HUES64 (cell line): ENCODE results near the gene BEST3.

ENCODE experiments used
- H3K27ac ChIP-seq: 2 replicates; pipeline ENCODE4 v1.7.0; 2013; ENCODE audit warnings: low read depth, low read length, inconsistent platforms
- H3K27me3 ChIP-seq: 2 replicates; pipeline ENCODE4 v1.6.1; 2013; ENCODE audit warnings: mild to moderate bottlenecking, low read length; ENCODE audit not compliant: insufficient read depth
- H3K36me3 ChIP-seq: 2 replicates; pipeline ENCODE4 v1.6.1; 2013; ENCODE audit warnings: mild to moderate bottlenecking, low read length; ENCODE audit not compliant: insufficient read depth
- H3K4me1 ChIP-seq: 2 replicates; pipeline ENCODE4 v1.6.1; 2013; ENCODE audit warnings: mild to moderate bottlenecking, low read length, moderate library complexity; ENCODE audit not compliant: insufficient read depth
- H3K4me3 ChIP-seq: 2 replicates; pipeline ENCODE4 v1.5.1; 2013; ENCODE audit warnings: mild to moderate bottlenecking, low read length, moderate library complexity
- H3K9ac ChIP-seq: 2 replicates; pipeline ENCODE4 v1.6.1; 2013; ENCODE audit warnings: mild to moderate bottlenecking, low read depth, low read length
- H3K9me3 ChIP-seq: 2 replicates; pipeline ENCODE4 v1.6.1; 2013; ENCODE audit warnings: low read depth, low read length; ENCODE audit not compliant: insufficient read depth
- WGBS: fragments of 150-250, 120-280 bp; methylation state at CpG from one replicate; pipeline ENCODE4 v1.1.7; 2013; ENCODE audit warnings: missing lambda C conversion rate; 5-methylcytosine and 5-hydroxymethylcytosine counted together

BEST3 gene

GRCh38 chr12:69714542-69714941, 15.4 kb upstream of the BEST3 start:
- H3K4me1 ChIP-seq, result no peaks in the 10 kb centered on the region; the same call in 1 of the 2 replicates
- H3K27me3 ChIP-seq, result no peaks in the 10 kb centered on the region
- H3K9ac ChIP-seq, result no peak overlapping the region
- H3K27ac ChIP-seq, result no peak overlapping the region
- 94% methylated on average over 2 of the region's 3 CpGs for WGBS
- no peaks in the 10 kb centered on the region for H3K36me3 ChIP-seq
- H3K9me3 ChIP-seq, result no peaks in the 10 kb centered on the region
- no peak overlapping the region for H3K4me3 ChIP-seq

GRCh38 chr12:69712826-69713225, 13.7 kb upstream of the BEST3 start:
- Histone ChIP-seq H3K9ac (no peak overlapping the region), H3K4me3 (no peak overlapping the region), H3K27me3 (no peaks in the 10 kb centered on the region), H3K27ac (no peak overlapping the region), H3K9me3 (no peaks in the 10 kb centered on the region), H3K4me1 (no peaks in the 10 kb centered on the region; the same call in 1 of the 2 replicates), H3K36me3 (no peaks in the 10 kb centered on the region)
- WGBS, result 100% methylated on average over 2 of the region's 2 CpGs

- H3K36me3 ChIP-seq, result no peaks in the 10 kb centered on the region
Measured at GRCh38 chr12:69708649-69709048, 9.5 kb upstream of the BEST3 start.

GRCh38 chr12:69704357-69704756, 5.3 kb upstream of the BEST3 start:
- Histone ChIP-seq H3K4me1 (no peaks in the 10 kb centered on the region), H3K9me3 (no peaks in the 10 kb centered on the region), H3K36me3 (no peaks in the 10 kb centered on the region), H3K4me3 (no peak overlapping the region), H3K27me3 (no peaks in the 10 kb centered on the region), H3K27ac (no peak overlapping the region), H3K9ac (no peak overlapping the region)
- WGBS, result no CpG with 5 or more reads among the region's 1 CpG

More at GRCh38 chr12:69708649-69709048, 9.5 kb upstream of the BEST3 start:
- no peak overlapping the region for H3K9ac ChIP-seq
- no peaks in the 10 kb centered on the region for H3K9me3 ChIP-seq
- H3K4me1 ChIP-seq, result no peaks in the 10 kb centered on the region
- no peak overlapping the region for H3K4me3 ChIP-seq
- 94% methylated on average over 2 of the region's 3 CpGs for WGBS
- H3K27ac ChIP-seq, result no peak overlapping the region
- H3K27me3 ChIP-seq, result no peaks in the 10 kb centered on the region

- Histone ChIP-seq H3K36me3 (no peaks in the 10 kb centered on the region), H3K27me3 (no peaks in the 10 kb centered on the region), H3K9me3 (no peaks in the 10 kb centered on the region), H3K4me3 (no peak overlapping the region), H3K27ac (no peak overlapping the region), H3K4me1 (no peaks in the 10 kb centered on the region), H3K9ac (no peak overlapping the region)
- 55% methylated on average over 1 of the region's 1 CpG for WGBS
Measured at GRCh38 chr12:69703146-69703642, 4.1 kb upstream of the BEST3 start.

GRCh38 chr12:69701826-69702225, 2.7 kb upstream of the BEST3 start:
- Histone ChIP-seq H3K4me3 (no peak overlapping the region), H3K4me1 (no peaks in the 10 kb centered on the region), H3K27me3 (no peaks in the 10 kb centered on the region), H3K9me3 (no peaks in the 10 kb centered on the region), H3K36me3 (no peaks in the 10 kb centered on the region), H3K9ac (no peak overlapping the region), H3K27ac (no peak overlapping the region)
- 92% methylated on average over 3 of the region's 3 CpGs for WGBS

- no peaks in the 10 kb centered on the region for H3K4me1 ChIP-seq
- H3K4me3 ChIP-seq, result no peak overlapping the region
- no peaks in the 10 kb centered on the region for H3K27me3 ChIP-seq
- no peaks in the 10 kb centered on the region for H3K36me3 ChIP-seq
- no peaks in the 10 kb centered on the region for H3K9me3 ChIP-seq
- H3K9ac ChIP-seq, result no peak overlapping the region
- no peak overlapping the region for H3K27ac ChIP-seq
- WGBS, result 93% methylated on average over 2 of the region's 2 CpGs
Measured at GRCh38 chr12:69698054-69698453, 1.0 kb downstream of the BEST3 start.

- H3K4me1 ChIP-seq, result peaks cover 16% of the 10 kb centered on the region
- H3K9me3 ChIP-seq, result no peaks in the 10 kb centered on the region
- H3K27ac ChIP-seq, result no peak overlapping the region
- no peak overlapping the region for H3K9ac ChIP-seq
- no peaks in the 10 kb centered on the region for H3K36me3 ChIP-seq
- no peak overlapping the region for H3K4me3 ChIP-seq
- 82% methylated on average over 7 of the region's 7 CpGs for WGBS
- no peaks in the 10 kb centered on the region for H3K27me3 ChIP-seq
Measured at GRCh38 chr12:69694123-69694522, 5.0 kb downstream of the BEST3 start.

- WGBS, result 47% methylated on average over 1 of the region's 2 CpGs
- Histone ChIP-seq H3K9ac (peak overlapping the region; percentile 15; the same call in 1 of the 2 replicates), H3K27me3 (no peaks in the 10 kb centered on the region), H3K9me3 (no peaks in the 10 kb centered on the region), H3K4me3 (no peak overlapping the region), H3K27ac (peak overlapping the region; percentile 65), H3K4me1 (peaks cover 41% of the 10 kb centered on the region), H3K36me3 (no peaks in the 10 kb centered on the region)
Measured at GRCh38 chr12:69689638-69690037, 9.5 kb downstream of the BEST3 start.

- H3K9me3 ChIP-seq, result no peaks in the 10 kb centered on the region
- H3K36me3 ChIP-seq, result no peaks in the 10 kb centered on the region
- H3K4me3 ChIP-seq, result no peak overlapping the region
- H3K27ac ChIP-seq, result peak overlapping the region; percentile 65
- WGBS, result 34% methylated on average over 12 of the region's 14 CpGs
- peak overlapping the region; percentile 15; the same call in 1 of the 2 replicates for H3K9ac ChIP-seq
- peaks cover 46% of the 10 kb centered on the region for H3K4me1 ChIP-seq
- no peaks in the 10 kb centered on the region for H3K27me3 ChIP-seq
Measured at GRCh38 chr12:69688471-69689427, 10.4 kb downstream of the BEST3 start.

- WGBS, result 100% methylated on average over 1 of the region's 1 CpG
Measured at GRCh38 chr12:69688021-69688420, 11.1 kb downstream of the BEST3 start.

More at GRCh38 chr12:69688021-69688420, 11.1 kb downstream of the BEST3 start:
- no peak overlapping the region for H3K9ac ChIP-seq
- no peak overlapping the region for H3K27ac ChIP-seq
- no peak overlapping the region for H3K4me3 ChIP-seq
- no peaks in the 10 kb centered on the region for H3K36me3 ChIP-seq
- peaks cover 46% of the 10 kb centered on the region for H3K4me1 ChIP-seq
- no peaks in the 10 kb centered on the region for H3K9me3 ChIP-seq
- H3K27me3 ChIP-seq, result no peaks in the 10 kb centered on the region
